ENCODE measurements around the gene VMP1.
"Not testable (repeated sequence)": the region's sequence is repeated elsewhere in the genome, so short reads cannot be mapped to it uniquely, and the experiment has no call there.

The VMP1 gene

DNA sequence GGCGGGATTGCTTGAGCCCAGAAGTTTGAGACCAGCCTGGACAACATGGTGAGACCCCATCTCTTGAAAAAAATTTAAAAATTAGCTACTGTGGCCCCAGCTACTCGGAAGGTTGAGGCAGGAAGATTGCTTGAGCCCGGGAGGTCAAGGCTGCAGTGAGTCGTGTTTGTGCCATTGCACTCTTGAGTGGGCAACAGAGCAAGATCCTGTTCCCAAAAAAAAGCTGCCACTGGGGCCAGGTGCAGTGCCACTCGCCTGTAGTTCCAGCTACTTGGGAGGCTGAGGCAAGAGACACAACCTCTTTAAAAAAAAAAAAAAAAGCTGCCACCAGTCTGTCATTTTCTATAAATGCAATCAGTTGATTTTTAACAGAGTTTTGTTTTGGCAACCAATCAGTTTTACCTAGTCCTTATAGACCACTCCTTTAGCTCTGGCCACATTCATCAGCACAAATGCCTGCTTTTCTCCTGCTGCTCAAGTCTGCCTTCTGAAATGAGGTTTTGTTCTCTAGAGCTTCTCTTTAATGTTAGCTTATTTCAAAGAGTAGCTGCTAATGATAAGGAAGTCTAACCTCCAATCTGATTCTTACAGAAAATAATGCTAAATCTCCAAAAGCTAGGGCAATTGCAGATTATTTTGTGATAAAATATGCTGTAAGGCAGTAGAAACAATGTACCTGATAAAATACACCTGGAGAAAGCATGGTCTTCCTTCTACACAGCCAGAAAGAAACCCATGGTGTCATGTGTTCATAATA lies 120.4 kb downstream of the VMP1 start:
- Histone ChIP-seq H3K79me2 (ENCODE audit: control insufficient read depth, insufficient read depth, low read length, unreplicated experiment) (peaks cover 23% of the 10 kb centered on the region), H3K27me3 (ENCODE audit: insufficient read depth, low read length) (no peaks in the 10 kb centered on the region), H3K36me3 (ENCODE audit: insufficient read depth, low read length) (no peaks in the 10 kb centered on the region), H3K4me1 (ENCODE audit: control insufficient read depth, insufficient read depth, low read length, unreplicated experiment) (peaks cover 63% of the 10 kb centered on the region), H3K4me3 (ENCODE audit: low read depth, low read length) (peak overlapping the region; percentile 41; the same call in 1 of the 2 replicates), H3K27ac (ENCODE audit: low read depth, low read length) (peak overlapping the region; percentile 98), H2AFZ (ENCODE audit: low read length, unreplicated experiment) (no peak overlapping the region)

DNA sequence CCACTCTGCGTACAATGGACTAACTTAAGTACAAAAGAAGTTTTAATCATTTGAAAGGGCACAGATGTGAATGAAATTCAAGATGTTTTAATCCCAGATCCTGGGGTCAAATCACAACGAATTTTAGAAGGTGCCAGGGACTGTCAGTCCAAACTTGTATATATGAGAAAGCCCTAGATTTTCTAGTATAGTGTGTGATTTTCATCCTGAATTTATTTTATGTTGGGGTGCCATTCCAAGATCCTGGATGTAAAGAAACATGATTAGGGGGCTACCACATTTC lies 121.0 kb downstream of the VMP1 start:
- H3K4me3 ChIP-seq (ENCODE audit: low read depth, low read length) = peak overlapping the region; percentile 41
- no peaks in the 10 kb centered on the region for H3K36me3 ChIP-seq (ENCODE audit: insufficient read depth, low read length)
- H3K27ac ChIP-seq (ENCODE audit: low read depth, low read length) = peak overlapping the region; percentile 98
- H2AFZ ChIP-seq (ENCODE audit: low read length, unreplicated experiment) = no peak overlapping the region
- no peaks in the 10 kb centered on the region for H3K27me3 ChIP-seq (ENCODE audit: insufficient read depth, low read length)
- H3K4me1 ChIP-seq (ENCODE audit: control insufficient read depth, insufficient read depth, low read length, unreplicated experiment) = peaks cover 67% of the 10 kb centered on the region
- peaks cover 23% of the 10 kb centered on the region for H3K79me2 ChIP-seq (ENCODE audit: control insufficient read depth, insufficient read depth, low read length, unreplicated experiment)

DNA sequence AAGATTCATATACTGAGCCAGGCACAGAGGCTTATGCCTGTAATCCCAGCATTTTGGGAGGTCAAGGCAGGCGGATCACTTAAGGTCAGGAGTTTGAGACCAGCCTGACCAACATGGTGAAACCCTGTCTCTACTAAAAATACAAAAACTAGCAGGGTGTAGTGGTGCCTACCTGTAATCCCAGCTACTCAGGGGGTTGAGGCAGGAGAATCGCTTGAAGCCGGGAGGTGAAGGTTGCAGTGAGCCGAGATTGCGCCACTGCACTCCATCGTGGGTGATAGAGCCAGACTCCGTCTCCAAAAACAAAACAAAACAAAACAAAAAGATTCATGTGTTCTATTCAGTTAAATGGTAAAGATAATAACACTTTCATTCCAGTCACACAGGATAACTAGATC lies 121.4 kb downstream of the VMP1 start:
- Histone ChIP-seq H3K79me2 (ENCODE audit: control insufficient read depth, insufficient read depth, low read length, unreplicated experiment) (peaks cover 23% of the 10 kb centered on the region), H3K27ac (ENCODE audit: low read depth, low read length) (peak overlapping the region; percentile 98), H3K4me1 (ENCODE audit: control insufficient read depth, insufficient read depth, low read length, unreplicated experiment) (peaks cover 67% of the 10 kb centered on the region), H3K4me3 (ENCODE audit: low read depth, low read length) (peak overlapping the region; percentile 41)
- H3K36me3 ChIP-seq (ENCODE audit: insufficient read depth, low read length); H2AFZ ChIP-seq (ENCODE audit: low read length, unreplicated experiment); H3K27me3 ChIP-seq (ENCODE audit: insufficient read depth, low read length): not testable (repeated sequence)

DNA sequence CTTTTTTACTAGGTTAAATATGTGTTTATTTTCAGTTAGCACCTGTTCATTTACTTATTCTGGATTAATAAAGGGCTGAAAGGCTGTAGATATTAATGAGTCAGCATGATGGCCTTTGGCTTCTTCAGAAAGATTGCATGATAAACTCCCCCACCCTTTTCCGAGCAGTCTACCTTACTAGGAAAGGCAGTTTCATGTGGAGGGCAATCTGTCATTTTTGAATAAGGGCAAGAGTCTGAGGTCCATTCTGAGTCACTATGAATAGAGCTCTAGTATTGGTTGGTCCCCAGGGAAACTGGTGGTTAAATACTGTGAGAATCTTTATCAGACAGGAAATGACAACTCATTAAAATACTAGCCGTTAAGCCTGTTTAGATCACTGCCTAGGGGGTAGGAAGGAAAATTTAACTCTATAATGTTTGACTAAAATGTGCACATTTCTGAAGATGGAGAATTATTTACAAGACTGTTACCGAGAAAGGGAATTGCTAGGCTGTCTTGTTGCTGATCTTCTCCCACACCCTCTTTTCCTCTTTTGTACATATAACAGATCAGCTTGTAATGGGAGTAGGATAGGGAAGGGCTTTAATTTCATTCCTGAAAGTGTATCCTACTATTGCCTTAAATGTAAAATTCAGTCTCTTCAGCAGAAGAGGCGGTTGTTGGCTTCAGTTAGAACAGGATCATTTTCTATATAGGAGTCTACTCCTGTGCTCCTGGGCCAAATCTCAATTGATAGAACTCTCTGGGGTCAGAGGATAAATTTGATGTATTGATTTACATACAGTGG lies 122.0 kb downstream of the VMP1 start:
- Histone ChIP-seq H3K4me1 (ENCODE audit: control insufficient read depth, insufficient read depth, low read length, unreplicated experiment) (peaks cover 67% of the 10 kb centered on the region), H3K36me3 (ENCODE audit: insufficient read depth, low read length) (no peaks in the 10 kb centered on the region), H2AFZ (ENCODE audit: low read length, unreplicated experiment) (no peak overlapping the region), H3K27ac (ENCODE audit: low read depth, low read length) (peak overlapping the region; percentile 98), H3K79me2 (ENCODE audit: control insufficient read depth, insufficient read depth, low read length, unreplicated experiment) (peaks cover 23% of the 10 kb centered on the region), H3K27me3 (ENCODE audit: insufficient read depth, low read length) (no peaks in the 10 kb centered on the region), H3K4me3 (ENCODE audit: low read depth, low read length) (peak overlapping the region; percentile 64)

DNA sequence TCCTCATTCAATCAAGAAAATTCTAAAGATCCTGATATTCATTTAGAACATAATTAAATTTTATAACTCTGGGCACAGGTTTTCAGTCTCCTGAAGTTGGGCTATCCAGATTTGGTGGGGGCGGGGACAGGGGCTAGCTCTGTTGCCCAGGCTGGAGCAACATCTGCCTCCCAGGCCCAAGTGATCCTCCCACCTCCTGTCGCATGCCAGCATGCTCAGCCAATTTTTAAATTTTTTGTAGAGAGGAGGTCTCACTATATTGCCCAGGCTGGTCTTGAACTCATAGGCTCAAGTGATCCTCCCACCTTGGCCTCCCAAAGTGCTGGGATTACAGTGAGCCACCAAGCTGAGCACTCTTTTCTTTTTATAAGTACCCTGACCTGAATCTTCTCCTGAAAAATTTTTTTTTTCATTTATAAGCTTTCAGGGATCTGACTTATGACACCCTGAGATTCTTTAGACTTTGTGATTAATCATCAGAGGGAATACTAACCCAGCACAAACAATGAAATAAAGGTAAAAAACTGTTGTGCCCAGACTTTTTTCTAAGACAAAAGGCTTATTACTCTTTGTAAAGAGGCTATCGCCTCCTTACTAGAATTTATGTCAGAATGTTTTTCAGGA lies 122.7 kb downstream of the VMP1 start:
- H3K27ac ChIP-seq (ENCODE audit: low read depth, low read length) = peak overlapping the region; percentile 98
- peak overlapping the region; percentile 64 for H3K4me3 ChIP-seq (ENCODE audit: low read depth, low read length)
- peaks cover 67% of the 10 kb centered on the region for H3K4me1 ChIP-seq (ENCODE audit: control insufficient read depth, insufficient read depth, low read length, unreplicated experiment)
- H3K36me3 ChIP-seq (ENCODE audit: insufficient read depth, low read length) = no peaks in the 10 kb centered on the region
- H3K79me2 ChIP-seq (ENCODE audit: control insufficient read depth, insufficient read depth, low read length, unreplicated experiment) = peaks cover 23% of the 10 kb centered on the region
- H3K27me3 ChIP-seq (ENCODE audit: insufficient read depth, low read length) = no peaks in the 10 kb centered on the region
- no peak overlapping the region for H2AFZ ChIP-seq (ENCODE audit: low read length, unreplicated experiment)

DNA sequence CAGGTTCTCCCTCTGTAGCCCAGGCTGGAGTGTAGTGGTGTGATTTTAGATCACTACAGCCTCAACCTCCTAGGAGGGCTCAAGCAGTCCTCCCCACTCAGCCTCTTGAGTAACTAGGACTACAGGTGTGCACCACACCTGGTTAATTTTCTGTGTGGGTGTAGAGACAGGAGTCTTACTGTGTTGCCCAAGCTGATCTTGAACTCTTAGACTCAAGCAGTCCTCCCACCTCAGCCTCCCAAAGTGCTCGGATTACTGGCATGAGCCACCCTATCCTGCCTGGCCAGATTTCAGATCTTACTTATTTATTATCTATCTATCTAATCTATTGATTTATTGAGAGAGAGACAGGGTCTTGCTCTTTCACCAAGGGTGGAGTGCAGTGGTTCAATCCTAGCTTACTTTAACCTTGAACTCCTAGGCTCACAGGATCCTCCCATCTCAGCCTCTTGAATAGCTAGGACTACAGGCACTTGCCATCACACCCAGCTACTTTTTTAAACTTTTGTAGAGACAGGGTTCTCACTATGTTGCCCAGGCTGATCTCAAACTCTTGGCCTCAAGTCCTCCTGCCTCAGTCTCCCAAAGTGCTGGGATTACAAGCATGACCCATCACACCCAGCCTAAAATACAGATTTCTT lies 123.5 kb downstream of the VMP1 start:
- Histone ChIP-seq H3K79me2 (ENCODE audit: control insufficient read depth, insufficient read depth, low read length, unreplicated experiment) (peaks cover 25% of the 10 kb centered on the region), H3K4me1 (ENCODE audit: control insufficient read depth, insufficient read depth, low read length, unreplicated experiment) (peaks cover 64% of the 10 kb centered on the region), H3K4me3 (ENCODE audit: low read depth, low read length) (no peak overlapping the region), H3K27me3 (ENCODE audit: insufficient read depth, low read length) (no peaks in the 10 kb centered on the region), H2AFZ (ENCODE audit: low read length, unreplicated experiment) (no peak overlapping the region), H3K27ac (ENCODE audit: low read depth, low read length) (peak overlapping the region; percentile 98), H3K36me3 (ENCODE audit: insufficient read depth, low read length) (no peaks in the 10 kb centered on the region)

DNA sequence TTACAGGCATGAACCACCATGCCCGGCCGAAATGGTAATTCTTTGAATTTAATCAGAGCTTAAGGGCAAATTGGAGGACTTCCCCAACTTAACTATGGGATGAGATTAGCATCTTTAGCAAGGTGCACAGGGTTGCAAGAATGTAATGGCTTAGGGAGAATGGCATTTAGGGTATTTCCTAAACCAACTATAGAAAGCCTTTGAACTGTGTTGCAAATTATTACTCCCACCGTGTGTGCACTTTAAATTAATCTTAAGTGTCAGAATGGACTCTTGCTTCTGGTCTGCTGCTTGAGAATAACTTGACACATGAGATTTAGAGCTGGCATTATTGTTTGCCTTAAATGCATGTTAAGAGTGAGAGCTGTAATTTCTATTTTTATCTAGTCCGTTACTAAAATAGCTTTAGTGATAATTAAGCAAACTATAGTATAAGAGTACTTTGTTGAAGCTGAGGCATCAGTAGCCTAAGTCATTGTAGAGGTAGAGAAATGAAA lies 125.5 kb downstream of the VMP1 start:
- Histone ChIP-seq H2AFZ (ENCODE audit: low read length, unreplicated experiment) (no peak overlapping the region), H3K27ac (ENCODE audit: low read depth, low read length) (0 out of 2 replicates have a peak overlapping the region, but pooled peaks have one; percentile 23), H3K4me3 (ENCODE audit: low read depth, low read length) (no peak overlapping the region), H3K27me3 (ENCODE audit: insufficient read depth, low read length) (no peaks in the 10 kb centered on the region), H3K36me3 (ENCODE audit: insufficient read depth, low read length) (no peaks in the 10 kb centered on the region), H3K79me2 (ENCODE audit: control insufficient read depth, insufficient read depth, low read length, unreplicated experiment) (peaks cover 13% of the 10 kb centered on the region), H3K4me1 (ENCODE audit: control insufficient read depth, insufficient read depth, low read length, unreplicated experiment) (peaks cover 58% of the 10 kb centered on the region)

DNA sequence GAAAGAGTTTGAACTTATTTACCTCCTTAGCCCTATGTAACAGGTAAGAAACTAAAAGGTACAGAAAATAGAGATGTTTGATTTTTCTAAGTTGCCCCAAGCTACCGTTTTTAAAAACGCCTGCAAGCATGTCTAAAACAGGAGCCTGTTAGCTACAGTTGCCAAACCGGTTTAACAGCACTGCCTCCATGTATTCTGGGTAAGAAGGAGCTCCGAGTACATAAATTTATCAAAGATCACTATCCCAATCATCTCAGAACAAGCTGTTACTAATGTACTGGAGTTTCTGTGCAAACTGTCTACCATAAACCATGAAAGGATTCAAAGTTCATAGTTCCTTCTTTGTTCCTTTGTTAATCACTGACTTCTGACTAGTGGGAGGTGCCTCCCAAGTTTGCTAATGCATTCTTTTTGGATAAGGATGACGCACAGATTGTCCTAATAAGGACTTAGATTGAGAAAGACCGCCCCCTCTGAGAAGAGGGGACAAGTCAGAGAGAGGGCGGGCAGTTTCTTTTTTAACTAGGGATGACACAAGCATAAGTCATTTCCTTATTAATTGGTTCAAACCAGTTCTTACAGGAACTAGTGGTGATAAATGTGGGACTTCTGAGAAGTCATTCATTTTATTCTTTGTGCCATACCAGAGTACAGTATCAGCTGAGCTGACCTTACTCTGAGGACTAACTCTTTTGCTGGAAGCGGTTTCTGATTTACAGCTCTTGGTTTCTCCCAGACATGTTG lies 130.0 kb downstream of the VMP1 start:
- H3K27me3 ChIP-seq (ENCODE audit: insufficient read depth, low read length) = no peaks in the 10 kb centered on the region
- no peak overlapping the region for H2AFZ ChIP-seq (ENCODE audit: low read length, unreplicated experiment)
- H3K36me3 ChIP-seq (ENCODE audit: insufficient read depth, low read length) = peaks cover 38% of the 10 kb centered on the region
- peaks cover 38% of the 10 kb centered on the region for H3K79me2 ChIP-seq (ENCODE audit: control insufficient read depth, insufficient read depth, low read length, unreplicated experiment)
- H3K4me3 ChIP-seq (ENCODE audit: low read depth, low read length) = peak overlapping the region; percentile 93
- peak overlapping the region; percentile 99 for H3K27ac ChIP-seq (ENCODE audit: low read depth, low read length)
- H3K4me1 ChIP-seq (ENCODE audit: control insufficient read depth, insufficient read depth, low read length, unreplicated experiment) = peaks cover 18% of the 10 kb centered on the region

DNA sequence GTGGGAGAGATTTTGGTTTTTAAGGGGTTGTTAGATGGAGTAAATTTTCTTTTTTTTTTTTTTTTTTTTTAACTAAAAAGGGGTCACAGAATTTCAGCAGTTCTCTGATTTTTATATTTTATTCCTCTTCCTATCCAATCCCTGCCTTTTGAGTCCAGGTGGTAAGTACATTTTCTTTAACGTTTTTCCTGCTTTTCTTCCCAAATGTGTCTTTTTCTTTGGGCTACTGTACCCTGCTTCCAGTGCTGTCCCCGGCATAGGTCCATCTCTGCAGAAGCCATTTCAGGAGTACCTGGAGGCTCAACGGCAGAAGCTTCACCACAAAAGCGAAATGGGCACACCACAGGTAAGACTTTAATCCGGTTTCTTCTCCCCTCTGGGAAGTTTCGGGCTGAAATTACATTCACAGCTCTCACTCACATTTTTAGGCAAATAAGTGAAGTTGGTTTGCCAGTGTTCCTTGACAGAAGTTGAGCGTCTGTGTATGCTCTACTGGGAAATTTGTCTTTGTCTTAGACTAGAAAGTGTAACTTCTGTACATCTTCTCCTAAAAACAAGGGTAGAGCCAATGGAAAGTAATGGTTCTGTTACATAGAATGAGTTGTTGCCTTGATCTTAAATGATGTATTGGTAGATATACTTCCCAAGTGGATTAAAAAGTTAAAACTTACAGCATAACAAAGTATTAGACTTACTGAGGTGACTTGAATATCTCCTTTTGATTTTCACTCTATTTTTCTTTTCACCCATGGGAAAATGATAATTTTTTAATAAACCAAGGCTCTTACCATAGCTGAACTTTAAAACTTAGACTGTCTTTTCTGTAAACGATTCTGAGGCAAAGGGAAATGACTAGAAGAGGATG lies 130.8 kb downstream of the VMP1 start:
- Histone ChIP-seq H3K4me3 (ENCODE audit: low read depth, low read length) (peak overlapping the region; percentile 93), H3K27me3 (ENCODE audit: insufficient read depth, low read length) (no peaks in the 10 kb centered on the region)

More for the DNA sequence above, 130.8 kb downstream of the VMP1 start:
- Histone ChIP-seq H3K79me2 (ENCODE audit: control insufficient read depth, insufficient read depth, low read length, unreplicated experiment) (peaks cover 38% of the 10 kb centered on the region), H2AFZ (ENCODE audit: low read length, unreplicated experiment) (no peak overlapping the region), H3K4me1 (ENCODE audit: control insufficient read depth, insufficient read depth, low read length, unreplicated experiment) (peaks cover 12% of the 10 kb centered on the region), H3K27ac (ENCODE audit: low read depth, low read length) (peak overlapping the region; percentile 99), H3K36me3 (ENCODE audit: insufficient read depth, low read length) (peaks cover 38% of the 10 kb centered on the region)
